Measurements from ENCODE around the gene ZFAND3.

ZFAND3 gene, protein sequence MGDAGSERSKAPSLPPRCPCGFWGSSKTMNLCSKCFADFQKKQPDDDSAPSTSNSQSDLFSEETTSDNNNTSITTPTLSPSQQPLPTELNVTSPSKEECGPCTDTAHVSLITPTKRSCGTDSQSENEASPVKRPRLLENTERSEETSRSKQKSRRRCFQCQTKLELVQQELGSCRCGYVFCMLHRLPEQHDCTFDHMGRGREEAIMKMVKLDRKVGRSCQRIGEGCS

DNA sequence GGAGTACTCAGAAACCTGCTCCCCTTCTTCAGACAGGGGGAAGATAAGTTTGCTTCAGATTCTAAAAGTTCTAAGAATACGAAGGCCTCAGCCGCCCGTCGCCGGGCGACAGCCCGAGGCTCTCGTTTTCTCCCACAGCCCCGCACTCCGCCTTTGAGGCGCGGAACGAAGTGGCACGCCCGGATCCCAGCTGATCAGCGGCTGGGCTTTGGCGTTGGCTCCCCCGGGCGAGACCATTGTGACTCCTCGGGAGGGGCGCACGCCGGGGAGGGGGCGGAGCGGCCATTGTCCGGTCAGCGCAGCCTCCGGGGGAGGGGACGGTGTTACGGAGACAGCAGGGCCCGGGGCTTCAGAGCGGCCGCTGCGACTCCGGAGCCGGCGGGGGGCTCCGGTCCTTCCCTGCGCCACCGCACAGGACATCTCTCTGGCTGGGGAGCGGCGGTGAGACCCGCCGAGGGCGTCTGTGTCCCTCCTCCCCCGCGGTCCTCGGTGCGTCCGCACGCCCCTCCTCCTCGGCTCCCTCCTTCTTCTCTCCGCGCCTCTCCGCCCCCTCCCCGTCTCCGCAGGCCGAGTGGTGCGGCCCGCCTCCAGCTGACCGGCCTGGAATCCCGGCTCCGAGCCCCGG is at the start of gene ZFAND3:
Gene ZFAND3 (plus strand): TSS at position 551 of the 625 bp plus-strand sequence. CDS start 219 bp downstream, outside the sequence.
- DNase-seq = peak; percentile 92

DNA sequence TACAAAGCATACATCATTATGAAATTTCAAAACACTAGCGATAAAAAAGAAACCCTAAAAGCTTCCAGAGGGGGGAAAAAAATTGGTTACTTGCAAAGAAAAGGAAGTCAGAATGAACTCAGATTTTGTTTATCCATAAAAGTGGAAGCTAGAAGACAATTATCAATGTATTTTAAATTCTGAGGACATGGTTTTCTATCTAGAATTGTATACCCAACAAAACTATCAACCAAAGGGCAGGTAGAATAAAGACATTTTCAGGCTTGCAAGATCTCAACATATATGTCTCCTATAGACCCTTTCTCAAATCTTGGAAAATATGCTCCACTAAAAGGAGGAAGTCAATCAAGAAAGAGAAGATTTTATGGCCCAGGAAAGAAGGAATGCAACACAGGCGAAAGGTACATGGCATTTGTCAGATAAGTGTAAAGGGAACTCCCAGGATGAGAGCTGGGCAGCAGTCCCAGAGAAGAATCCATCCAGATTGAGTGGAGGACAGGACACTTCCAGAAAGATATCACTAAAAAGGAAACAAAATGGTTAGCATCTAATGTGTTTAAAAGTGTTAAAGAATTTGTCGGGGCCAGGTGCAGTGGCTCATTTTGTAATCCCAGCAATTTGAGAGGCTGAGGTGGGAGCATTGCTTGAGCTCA is 45.4 kb upstream of the ZFAND3 start:
- DNase-seq = no peak

DNA sequence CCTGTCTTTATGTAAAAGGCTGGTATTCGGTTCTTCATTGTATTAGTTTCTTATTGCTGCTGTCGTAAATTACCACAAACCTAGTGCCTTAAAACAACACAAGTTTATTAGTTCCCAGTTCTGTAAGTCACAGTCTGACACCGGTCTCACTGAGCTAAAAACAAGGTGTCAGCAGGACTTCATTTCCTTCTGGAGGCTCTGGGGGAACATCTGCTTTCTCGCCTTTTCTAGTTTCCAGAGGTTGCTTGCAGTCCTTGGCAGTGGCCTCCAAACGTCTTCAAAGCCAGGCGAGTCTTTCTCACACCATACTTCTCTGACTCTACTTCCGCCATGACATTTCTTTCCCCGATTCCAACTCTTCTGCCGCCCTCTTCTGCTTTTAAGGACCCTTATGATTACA is 43.0 kb upstream of the ZFAND3 start:
- DNase-seq = no peak

DNA sequence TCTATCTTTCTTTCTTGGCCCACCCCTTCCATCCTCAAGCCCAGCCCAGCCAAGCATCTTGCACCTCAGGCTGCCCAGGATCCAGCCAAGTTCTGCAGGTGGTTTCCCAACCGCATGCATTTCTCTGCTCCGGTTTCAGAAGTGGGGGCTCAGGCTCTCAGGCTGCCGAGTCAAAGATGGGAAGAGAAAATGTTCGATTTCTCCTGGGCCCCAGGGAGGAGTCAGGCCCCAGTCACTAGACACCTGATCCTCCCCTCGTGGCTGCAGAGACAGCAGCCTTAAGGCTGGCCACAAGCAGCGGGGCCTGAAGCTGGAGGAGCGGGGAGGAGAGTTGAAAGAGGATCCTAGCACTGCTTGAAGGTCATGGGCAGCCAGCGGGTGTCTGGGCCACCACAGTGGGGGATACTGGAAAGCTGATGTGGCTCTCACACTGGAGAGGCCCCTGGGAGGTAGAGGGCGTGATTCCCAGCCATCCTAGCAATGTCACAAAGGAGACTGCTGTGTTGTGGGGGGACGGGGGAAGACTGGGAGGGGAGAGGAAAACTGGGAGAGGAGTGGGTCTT is 42.2 kb upstream of the ZFAND3 start:
- no peak for DNase-seq

DNA sequence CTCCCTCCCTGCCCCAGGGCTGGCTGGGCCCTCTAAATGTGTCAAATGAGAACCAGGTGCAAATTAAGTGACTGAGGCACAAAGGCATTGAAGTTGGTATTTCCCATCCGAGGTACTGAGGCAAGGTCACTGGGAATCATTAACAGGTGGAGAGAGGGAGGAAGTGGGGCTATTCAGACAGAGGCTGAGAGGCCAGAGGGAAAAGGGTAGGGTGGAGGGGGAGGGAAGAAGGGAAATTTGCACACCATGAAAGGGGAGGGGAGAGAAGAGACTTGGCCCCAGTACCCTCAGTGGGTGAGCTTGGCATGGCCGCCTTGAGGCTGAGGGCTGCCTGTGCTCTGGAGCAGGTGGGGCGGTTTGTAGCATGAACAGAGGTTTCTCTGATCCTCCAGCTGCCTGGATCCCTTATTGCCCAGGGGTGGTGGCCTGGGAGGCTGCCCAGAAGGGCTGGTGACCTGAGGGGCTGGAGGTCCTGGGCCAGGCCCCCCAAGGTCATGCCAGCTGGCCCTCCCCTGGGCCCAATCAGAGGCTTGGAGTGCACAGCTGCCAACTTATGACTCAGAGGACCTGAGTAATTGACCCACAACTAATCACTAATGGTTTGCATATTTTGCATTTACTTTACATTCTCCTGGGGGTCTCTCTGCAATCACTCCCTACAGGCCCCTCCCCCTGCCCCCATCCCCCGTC is 40.3 kb upstream of the ZFAND3 start:
- DNase-seq = no peak

DNA sequence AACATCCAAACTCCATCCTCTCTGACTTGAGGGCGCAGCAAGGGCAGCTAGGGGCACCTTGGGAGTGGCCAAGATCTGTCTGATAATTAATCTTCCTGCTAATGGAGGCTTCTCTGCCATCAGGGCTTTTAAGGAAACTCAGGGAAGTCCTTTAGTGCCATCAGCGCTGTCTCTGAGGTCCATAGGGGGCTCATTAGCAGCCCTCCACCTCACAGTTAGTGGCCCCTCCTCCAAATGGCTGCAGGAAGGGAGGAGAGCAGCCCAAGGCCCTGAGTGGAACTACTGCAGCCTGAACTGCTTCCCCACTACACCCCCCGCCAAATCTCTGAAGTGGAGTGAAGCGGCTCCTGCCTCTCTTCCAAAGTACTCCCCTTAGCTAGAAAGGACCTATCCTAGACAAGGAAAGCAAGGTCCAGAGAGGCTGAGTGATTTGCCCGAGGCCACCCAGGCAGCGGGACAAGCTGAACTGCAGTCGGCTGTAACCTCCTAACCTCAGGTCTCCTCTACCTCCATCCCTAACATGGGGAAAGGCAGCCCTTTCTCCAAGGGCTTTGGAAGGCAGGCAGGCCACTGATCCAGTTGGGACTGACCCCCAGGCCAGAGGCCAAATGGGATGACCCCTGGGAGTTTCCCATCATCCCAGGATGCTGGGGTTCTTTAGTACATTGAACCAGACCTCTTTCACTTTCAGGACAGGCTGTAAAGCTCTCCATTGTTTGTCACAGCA is 39.5 kb upstream of the ZFAND3 start:
- DNase-seq = no peak

DNA sequence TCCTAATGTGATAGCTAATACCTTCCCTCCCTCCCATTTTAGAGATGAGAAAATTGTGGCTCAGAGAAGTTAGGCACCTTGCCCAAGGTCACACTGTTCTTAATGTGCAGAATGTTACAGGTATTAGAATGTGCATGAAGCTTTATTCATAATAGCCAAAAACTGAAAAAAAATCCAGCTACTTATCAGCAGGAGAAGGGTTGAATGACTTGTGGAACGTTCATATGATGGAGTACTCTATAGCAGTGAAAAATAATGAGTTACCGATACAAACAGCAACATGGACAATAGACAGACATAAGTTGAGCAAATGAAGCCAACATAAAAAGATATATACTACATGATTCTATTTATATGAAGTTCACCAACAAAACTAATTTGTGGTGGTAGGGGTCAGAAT is 37.7 kb upstream of the ZFAND3 start:
- DNase-seq = no peak

DNA sequence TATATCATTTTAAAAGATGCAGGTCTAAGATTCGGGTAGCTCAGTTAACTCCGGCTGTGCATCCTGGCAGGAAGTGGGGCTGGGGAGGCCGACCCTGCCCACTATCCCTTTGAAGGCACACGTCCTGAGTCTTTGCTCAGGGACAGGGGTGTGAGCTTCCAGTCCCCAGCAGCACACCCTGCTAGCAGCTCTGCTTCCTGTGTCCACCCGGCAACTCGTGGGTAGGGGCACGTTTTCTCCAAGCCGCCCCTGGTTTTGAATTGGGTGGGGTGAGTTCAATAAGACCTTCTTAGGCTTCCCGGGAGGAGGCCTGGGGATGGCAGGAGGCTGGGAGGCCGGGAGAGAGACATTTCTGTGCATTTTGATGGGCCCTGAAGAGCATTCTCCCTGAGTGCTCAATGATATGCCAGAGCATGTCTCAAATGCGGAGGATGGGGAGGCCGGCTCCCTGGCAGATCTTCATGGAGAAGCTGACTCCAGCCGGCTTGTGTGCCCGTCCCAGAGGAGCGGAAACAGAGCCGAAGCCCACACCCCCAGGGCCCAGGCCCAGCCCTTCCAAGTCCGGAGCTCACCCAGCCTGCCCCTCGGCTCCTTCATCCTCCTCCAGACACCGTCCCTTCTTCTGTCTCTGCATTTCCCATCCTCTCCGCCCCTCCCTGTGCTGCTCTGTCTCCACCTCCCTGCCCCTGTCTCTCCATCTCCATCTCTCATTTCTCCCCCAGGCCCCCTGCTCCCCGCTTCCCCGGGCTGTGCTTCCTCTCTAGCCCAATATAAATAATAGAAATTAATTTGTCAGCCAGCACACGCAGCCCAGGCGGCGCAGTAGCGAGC is 36.3 kb upstream of the ZFAND3 start:
- DNase-seq = no peak

DNA sequence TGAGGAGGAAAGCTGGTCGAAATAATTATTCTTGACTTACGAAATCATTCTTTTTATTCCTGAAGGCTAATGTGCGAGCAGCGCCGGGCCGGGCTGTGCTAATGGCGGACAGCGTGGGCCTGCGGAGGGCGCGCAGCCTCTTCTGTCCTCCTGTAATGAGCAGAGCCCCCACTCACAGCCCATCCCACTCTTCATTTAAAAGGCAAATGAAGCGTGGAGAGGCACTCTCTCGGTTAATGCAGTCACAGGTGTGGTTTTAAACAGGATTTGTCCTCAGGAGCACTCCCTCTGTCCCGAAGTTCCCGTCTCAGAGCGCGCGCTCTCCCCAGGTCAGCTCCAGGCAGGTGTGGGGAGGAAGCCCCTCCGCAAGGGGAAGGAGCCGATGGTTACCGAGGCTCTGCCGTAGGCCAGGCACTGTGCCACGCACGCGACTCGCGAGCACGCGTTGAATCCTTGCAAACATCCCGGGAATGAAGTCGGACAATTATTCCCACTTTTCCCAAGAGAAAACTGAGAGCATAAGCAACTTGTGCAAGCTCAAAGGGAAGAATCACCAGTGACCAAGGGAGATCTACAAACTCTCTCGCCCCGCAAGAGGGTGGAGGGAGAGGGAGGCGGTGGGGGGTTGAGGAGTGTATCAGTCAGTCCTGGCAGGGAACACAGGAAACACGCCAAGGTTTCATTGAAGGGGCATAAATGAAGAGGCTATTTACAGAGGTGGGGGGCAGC is 35.5 kb upstream of the ZFAND3 start:
- DNase-seq = no peak

DNA sequence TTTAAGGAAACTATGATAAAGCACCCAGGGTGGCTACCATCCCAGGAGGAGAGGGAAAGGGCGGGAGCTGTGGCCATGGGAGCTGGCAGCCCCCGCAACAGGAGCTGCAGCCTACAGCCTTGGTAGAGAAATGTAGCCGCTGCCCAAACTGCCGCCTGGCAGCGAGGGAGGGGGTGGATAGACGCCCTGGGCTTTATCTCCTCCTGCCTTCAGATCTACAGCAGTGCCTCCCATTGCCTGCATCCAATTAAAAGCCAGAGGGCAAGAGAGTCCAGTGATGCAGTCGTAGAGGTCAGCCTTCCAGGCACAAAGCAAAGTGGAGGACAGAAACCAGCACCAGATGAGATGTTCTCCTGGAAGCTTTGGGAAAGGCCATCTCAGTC is 35.0 kb upstream of the ZFAND3 start:
- DNase-seq = no peak

DNA sequence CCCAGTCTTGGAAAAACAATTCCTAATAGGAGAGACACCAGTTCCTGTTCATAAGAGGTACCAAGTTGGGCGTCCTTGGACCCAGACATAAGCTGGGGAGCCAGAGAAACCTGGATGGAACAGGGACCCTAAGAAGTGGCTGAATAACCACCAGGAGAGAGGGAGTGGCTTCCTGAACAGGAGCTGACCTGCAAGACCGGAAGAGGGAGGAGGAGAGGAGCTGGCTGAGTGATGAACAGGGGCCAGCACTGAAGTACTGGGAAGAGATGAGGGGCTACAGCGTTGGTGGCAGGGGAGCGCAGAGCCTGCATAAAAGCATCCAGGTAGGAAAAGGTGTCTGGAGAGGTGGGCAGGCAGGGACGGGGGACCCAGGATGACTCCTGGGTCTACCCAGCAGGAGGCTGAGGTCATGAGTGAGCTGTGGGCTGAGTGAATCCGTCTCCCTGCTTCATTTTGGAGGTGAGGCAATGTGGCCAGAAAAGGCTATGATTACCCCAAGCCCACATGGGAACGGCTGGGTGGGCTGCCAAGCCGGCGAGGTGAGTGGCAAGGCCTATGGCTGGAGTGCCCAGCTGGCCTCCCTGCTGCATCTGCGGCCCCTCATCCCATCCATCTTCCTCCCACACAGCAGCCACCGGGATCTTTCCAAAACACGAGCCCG is 34.4 kb upstream of the ZFAND3 start:
- DNase-seq = no peak

DNA sequence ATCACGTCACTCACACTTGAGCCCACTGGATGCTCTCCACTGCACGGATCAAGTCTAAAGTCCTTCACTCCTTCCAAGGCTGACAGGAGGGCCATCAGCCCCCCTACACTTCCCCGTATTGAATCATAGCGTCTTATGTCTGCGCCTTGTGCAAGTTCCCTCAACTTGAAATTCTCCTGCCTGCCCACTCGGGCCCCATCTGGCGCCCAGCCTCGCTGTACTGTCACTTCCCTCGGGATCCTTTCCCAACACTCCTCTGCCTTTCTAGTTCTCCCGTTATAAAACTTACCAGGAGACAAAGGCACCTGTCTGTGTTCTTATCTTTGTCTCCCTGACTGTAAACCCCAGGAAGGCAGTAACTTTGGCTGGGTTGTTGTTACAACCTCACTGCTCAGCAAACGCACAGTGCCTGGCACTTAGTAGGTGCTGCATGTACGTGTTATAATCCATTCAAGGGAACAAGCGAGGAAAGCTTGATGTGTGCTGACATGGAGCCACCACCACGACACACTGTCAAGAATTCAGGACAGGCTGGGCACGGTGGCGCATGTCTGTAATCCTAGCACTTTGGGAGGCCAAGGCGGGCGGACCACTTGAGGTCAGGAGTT is 33.8 kb upstream of the ZFAND3 start:
- DNase-seq = no peak

DNA sequence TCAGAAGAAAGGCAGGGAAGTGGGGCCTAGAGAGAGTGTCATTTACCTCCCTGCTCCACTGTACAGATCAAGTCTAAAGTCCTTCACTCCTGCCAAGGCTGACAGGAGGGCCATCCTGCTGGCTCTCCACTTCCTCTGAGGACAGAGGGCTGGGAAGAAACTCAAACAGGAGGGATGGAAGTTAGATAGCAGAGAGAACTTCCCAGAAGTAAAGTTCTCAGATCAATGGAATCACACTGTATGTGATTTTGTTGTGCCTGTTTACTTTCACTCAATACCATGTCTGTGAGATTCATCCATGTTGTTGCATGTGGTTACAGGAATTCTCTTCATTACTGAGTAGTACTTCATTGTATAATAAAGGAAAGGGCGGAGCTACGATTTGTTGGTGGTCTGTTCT is 32.3 kb upstream of the ZFAND3 start:
- no peak for DNase-seq

DNA sequence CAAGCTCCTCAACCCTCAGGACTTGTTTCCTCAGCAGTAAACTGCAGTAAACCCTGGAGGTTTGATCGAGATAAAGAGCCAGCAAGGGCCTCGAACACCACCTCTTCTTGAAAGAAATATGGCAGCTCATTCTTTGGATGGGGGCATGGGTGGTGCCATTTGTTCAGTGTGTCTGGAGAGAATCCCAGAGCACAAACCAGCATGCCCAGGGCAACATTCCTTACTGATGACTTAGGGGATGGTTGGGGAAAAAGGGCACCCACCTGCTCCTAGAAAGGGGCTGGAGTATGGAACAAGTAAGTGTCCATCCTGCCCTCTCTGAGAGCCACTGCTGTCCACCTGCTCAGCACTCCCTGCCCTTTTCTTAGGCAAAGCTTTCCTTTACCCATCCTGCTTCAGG is 31.3 kb upstream of the ZFAND3 start:
- no peak for DNase-seq

DNA sequence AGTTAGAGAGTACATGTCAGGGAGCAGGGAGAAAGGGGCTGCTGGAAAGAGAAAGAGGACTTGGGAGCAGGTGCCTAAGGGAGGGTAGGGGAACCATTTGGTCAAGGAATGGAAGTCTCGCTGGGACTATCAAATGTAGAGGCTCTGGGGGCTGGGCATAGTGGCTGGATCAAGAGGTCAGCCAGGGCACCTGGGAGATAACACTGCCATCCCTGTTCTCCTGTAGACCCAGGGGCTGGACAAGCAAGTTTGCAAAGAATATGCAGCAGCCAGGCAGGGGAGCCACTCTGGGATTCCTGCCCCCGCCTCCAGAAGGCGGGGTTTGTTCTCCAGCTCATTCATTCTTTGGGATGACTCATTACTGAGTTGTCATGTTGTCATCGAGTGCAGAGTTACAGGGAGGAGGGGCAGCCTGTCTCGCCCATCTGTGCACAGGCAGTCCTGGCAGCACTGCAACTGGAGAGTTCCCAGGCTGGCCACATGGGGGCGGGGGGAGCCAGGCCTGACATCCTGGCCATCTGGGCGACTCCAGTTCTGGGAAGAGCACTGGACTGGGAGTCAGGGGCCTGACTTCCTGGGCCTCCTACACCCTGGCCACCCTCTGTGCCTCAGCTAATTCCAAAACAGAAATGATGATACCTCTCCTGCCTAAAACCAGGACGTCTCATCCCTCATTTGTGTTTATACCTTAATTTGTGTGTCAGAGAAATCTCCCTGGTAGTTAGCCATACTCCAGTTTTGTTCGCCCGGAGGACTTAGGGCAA is 28.2 kb upstream of the ZFAND3 start:
- DNase-seq = peak; percentile 85

DNA sequence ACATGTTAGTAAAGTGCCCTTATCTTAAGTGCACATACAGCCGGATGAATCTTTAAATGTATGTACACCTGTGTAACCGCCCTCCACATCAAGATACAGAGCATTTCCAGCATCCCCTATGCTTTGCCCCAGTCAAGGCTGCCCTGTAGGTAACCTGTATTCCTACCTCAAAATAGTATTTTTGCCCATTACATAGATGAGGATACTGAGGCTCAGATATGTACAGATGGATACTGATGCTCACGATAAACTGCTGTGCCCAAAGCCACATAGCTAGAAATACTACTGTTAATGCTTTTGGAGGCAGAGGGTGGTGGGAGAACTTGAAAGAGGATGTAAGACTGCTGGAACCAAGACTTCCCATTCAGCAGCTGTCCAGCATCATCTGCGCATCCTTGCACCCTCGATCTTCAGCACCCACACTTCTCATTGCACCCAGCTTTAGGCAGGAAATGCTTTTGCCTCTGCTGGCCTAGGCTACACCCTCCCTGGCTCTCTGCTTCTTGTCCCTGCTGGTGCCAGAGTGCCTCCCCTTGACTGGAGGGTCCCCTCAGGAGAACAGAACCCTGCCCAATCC is 27.0 kb upstream of the ZFAND3 start:
- no peak for DNase-seq

DNA sequence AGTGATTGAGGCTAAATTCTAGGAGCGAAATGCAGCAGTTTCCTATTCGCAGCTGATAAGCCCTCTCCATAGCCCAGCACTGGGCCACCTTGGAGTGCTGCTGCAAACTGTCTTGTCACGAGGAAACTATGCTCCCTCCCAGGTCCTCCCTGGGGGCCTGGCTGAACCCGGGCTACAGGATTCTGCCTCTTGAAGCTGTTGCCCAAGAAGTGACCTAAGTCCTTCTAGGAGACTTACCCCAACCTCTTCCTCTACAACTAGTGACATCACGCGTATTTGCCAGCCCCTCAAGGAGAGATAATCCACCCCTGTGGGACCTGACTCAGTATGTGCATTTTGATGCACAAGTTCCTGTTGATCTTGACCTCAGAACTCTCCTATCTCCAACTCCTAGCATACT is 26.5 kb upstream of the ZFAND3 start:
- DNase-seq = no peak

DNA sequence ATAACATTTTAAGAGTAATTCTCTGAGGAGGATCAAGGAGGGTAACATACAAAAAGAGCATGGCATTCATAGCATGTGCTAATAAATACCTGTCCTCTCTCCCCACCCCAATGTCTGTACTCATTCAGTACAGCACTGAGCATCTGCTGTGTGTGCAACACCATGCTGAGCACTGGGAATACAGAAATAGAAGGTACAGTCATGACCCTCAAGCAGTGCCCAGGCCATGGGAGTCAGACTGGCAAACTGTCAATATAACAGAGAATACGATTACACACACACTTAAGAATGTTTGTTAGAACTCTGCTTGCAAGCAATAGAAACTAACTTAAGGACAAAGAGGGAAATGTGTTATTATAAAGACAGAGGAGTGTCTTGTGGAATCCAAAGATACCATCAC is 24.7 kb upstream of the ZFAND3 start:
- no peak for DNase-seq
